Kidney (tissue), 14 donors: ENCODE measurements around the gene FRZB. TPM values are rescaled to one million over a fixed set of nuclear protein-coding genes. Genes with fewer than 3 reads are reported as not detected.

ENCODE experiments used
- DNase-seq, 5 donors: peaks; one replicate each; pipeline ENCODE4 v3.0.0-alpha.2; 2013 to 2020
- FAIRE-seq: peaks from 2 replicates; lab custom pipeline; 2012; peaks lifted over from hg19 to GRCh38; lab: Jason Lieb, UNC
- H3K27ac ChIP-seq, 2 donors: one replicate each; pipeline ENCODE4 v1.7.0; 2013; ENCODE audit warnings: low read depth in 2 of 2, low read length in 2 of 2, inconsistent platforms in 1 of 2
- H3K27me3 ChIP-seq: one replicate; pipeline ENCODE4 v1.7.1; 2013; ENCODE audit warnings: low read length, inconsistent platforms; ENCODE audit not compliant: control insufficient read depth, insufficient read depth
- H3K36me3 ChIP-seq, 3 donors: one replicate each; pipeline versions ENCODE4 v1.7.0 to v1.7.1; 2013; ENCODE audit warnings: low read length in 3 of 3, control low read depth in 1 of 3, inconsistent platforms in 1 of 3; ENCODE audit not compliant: insufficient read depth in 3 of 3, control insufficient read depth in 2 of 3
- H3K4me1 ChIP-seq, 3 donors: one replicate each; pipeline versions ENCODE4 v1.7.0 to v1.7.1; 2013; ENCODE audit warnings: low read length in 3 of 3, inconsistent platforms in 1 of 3, low read depth in 1 of 3; ENCODE audit not compliant: control insufficient read depth in 2 of 3, insufficient read depth in 2 of 3
- H3K4me3 ChIP-seq, 3 donors: one replicate each; pipeline versions ENCODE4 v1.7.0 to v1.8.1; 2013; ENCODE audit warnings: low read length in 3 of 3, control low read depth in 1 of 3, inconsistent platforms in 1 of 3
- H3K9ac ChIP-seq, 3 donors: one replicate each; pipeline versions ENCODE4 v1.7.0 to v1.7.1; 2013; ENCODE audit warnings: low read length in 3 of 3, control low read depth in 1 of 3, inconsistent platforms in 1 of 3
- H3K9me3 ChIP-seq, 3 donors: one replicate each; pipeline versions ENCODE4 v1.7.0 to v1.7.1; 2013; ENCODE audit warnings: low read length in 3 of 3, control low read depth in 1 of 3, inconsistent platforms in 1 of 3; ENCODE audit not compliant: control insufficient read depth in 2 of 3, insufficient read depth in 1 of 3
- CTCF ChIP-seq: IDR thresholded peaks from 3 replicates; pipeline ENCODE4 v1.5.1; 2012; ENCODE audit warnings: mild to moderate bottlenecking, moderate library complexity, borderline replicate concordance; ENCODE audit not compliant: insufficient read depth; ENCODE audit errors: extremely low read depth
- intact Hi-C: fragments of 100-400 bp; cut with DNase I; formaldehyde crosslinking; loops from one replicate; pipeline ENCODE4 v1.11.1; 2022
- polyA plus RNA-seq: library from polyadenylated mRNA; stranded (reverse); fragments of 350-450 nt; fragmentation: Illumina TruSeq; extraction: RNeasy Lipid Tissue Mini Kit (QIAGEN cat#74804); gene quantifications from one replicate; pipeline ENCODE4 v1.2.3, GENCODE V29; 2014; ENCODE audit warnings: low read depth, low replicate concordance; ENCODE audit not compliant: insufficient read depth
- total RNA-seq: library from RNA; stranded (reverse); fragmentation: NEBNext Ultra II Directional; extraction: Animal tissue kit (Norgen Biotek cat#: 25700); gene quantifications from one replicate; pipeline ENCODE4 v1.2.1, GENCODE V29; 2021
- donor health status: control.
- donor health status: control.
- donor health status: control.
- donor health status: control.
- donor health status: control.
- donor health status: DM: yes; HTN: yes; CAD: no.
- donor health status: Normal renal cell carcinoma (clear cell type).

Gene FRZB
- total and polyA plus RNA-seq, 2 donors from 2014 or later: 12.9 to 21.3 TPM

- FAIRE-seq: no peak
- no peaks in the 10 kb centered on the region for H3K9me3 ChIP-seq
- H3K9ac ChIP-seq: no peak overlapping the region
- H3K27ac ChIP-seq: no peak overlapping the region
- no peak for DNase-seq
- TF ChIP-seq CTCF: no peak
- H3K4me1 ChIP-seq: peaks cover 0 to 2% (median 0%) of the 10 kb centered on the region in 3 donors
- H3K27me3 ChIP-seq: no peaks in the 10 kb centered on the region
- intact Hi-C loops: no loop called here
- no peak overlapping the region for H3K4me3 ChIP-seq
- H3K36me3 ChIP-seq: peaks cover 0 to 5% (median 0%) of the 10 kb centered on the region in 3 donors
Measured at GRCh38 chr2:182906454-182906853, 40.0 kb upstream of the FRZB start.

DNA sequence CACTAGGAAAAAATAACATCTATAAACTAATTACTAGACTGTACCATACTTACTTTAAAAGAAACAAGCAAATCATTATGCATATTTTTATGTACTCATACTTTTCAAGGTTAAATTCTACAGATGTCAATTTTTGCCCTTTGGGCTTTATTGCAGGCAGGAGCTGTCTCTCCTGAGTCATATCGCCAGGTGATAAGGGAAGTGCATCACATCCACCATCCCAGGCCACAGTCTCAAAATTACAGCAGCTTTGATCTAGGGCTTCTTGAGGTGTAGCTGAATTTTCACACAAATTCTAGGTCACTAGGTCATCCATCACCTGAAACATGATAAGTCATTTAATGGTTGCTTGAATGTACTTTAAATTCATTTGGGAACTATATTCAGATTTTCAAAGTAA, 38.4 kb upstream of the FRZB start:
- no peak for FAIRE-seq

DNA sequence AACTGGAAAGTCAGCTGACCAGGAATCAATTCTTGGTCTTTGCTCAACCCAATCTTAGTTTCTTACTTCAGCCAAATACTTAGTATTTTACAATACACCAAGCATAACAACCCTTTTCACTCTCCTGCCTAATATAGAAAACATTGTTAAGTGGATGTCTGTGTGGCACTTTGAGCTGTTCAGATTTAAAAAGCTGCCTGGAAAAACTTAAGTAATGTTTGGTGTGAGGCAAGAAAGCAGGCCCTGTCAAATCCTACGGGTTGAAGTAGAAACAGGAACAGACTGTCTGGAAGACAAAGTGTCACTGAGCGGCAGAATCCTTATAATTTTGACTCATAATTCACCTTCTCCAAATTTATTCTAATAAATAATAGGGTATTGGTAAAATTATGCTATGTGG, 37.1 kb upstream of the FRZB start:
- no peaks in the 10 kb centered on the region for H3K4me1 ChIP-seq
- no peak overlapping the region for H3K4me3 ChIP-seq
- no peak for TF ChIP-seq CTCF
- FAIRE-seq: no peak
- no peaks in the 10 kb centered on the region for H3K9me3 ChIP-seq
- no peaks in the 10 kb centered on the region for H3K27me3 ChIP-seq
- H3K27ac ChIP-seq: no peak overlapping the region
- DNase-seq: no peak
- no peak overlapping the region for H3K9ac ChIP-seq
- no peaks in the 10 kb centered on the region for H3K36me3 ChIP-seq
- intact Hi-C loops: no loop called here

More for the DNA sequence above, 38.4 kb upstream of the FRZB start:
- no peaks in the 10 kb centered on the region for H3K9me3 ChIP-seq
- DNase-seq: no peak
- no peaks in the 10 kb centered on the region for H3K36me3 ChIP-seq
- no peaks in the 10 kb centered on the region for H3K27me3 ChIP-seq
- no peak overlapping the region for H3K27ac ChIP-seq
- H3K4me3 ChIP-seq: no peak overlapping the region
- H3K4me1 ChIP-seq: no peaks in the 10 kb centered on the region
- TF ChIP-seq CTCF: no peak
- H3K9ac ChIP-seq: no peak overlapping the region
- intact Hi-C loops: no loop called here

- Histone ChIP-seq H3K27ac (no peak overlapping the region), H3K9ac (no peak overlapping the region), H3K9me3 (no peaks in the 10 kb centered on the region), H3K27me3 (no peaks in the 10 kb centered on the region), H3K4me1 (no peaks in the 10 kb centered on the region), H3K36me3 (no peaks in the 10 kb centered on the region), H3K4me3 (no peak overlapping the region)
- DNase-seq (no peak), FAIRE-seq (no peak)
- TF ChIP-seq CTCF: no peak
- intact Hi-C loops: no loop called here
Measured at GRCh38 chr2:182901748-182902147, 35.3 kb upstream of the FRZB start.
